Measurements from ENCODE around the gene MAGI2. TPM values are rescaled to one million over a fixed set of nuclear protein-coding genes. Genes with fewer than 3 reads are reported as not detected.

MAGI2 gene
- total RNA-seq, 1 donor from 2014 or later, result 10.7 TPM

DNA sequence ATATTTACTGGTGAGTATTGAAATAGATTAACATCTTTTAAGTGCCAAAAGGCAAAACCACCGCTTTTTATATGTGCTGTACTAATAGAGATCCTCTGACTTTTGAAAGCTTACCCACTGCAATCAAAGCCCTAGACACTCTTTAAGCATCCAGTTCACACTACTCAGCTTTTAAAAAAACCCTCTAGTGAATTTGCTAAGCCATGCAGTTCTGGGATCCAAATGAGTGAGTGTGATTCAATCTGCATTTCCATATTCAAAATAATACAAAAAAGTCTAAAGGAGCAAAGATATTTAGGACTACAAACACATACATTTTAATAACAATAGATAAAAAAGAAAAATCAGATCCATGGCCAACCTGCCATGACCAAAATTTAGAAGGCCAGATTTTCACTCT lies 288.2 kb downstream of the MAGI2 start:
- no peak overlapping the region for H3K27ac Mint-ChIP-seq (ENCODE audit: unreplicated experiment)
- H3K27me3 Mint-ChIP-seq (ENCODE audit: unreplicated experiment), result peaks cover 4% of the 10 kb centered on the region
- H3K36me3 Mint-ChIP-seq (ENCODE audit: unreplicated experiment), result no peaks in the 10 kb centered on the region
- DNase-seq (ENCODE audit: extremely low spot score, unreplicated experiment), result no peak
- no peak overlapping the region for H3K4me3 Mint-ChIP-seq (ENCODE audit: unreplicated experiment)
- TF ChIP-seq, protein P1, sequence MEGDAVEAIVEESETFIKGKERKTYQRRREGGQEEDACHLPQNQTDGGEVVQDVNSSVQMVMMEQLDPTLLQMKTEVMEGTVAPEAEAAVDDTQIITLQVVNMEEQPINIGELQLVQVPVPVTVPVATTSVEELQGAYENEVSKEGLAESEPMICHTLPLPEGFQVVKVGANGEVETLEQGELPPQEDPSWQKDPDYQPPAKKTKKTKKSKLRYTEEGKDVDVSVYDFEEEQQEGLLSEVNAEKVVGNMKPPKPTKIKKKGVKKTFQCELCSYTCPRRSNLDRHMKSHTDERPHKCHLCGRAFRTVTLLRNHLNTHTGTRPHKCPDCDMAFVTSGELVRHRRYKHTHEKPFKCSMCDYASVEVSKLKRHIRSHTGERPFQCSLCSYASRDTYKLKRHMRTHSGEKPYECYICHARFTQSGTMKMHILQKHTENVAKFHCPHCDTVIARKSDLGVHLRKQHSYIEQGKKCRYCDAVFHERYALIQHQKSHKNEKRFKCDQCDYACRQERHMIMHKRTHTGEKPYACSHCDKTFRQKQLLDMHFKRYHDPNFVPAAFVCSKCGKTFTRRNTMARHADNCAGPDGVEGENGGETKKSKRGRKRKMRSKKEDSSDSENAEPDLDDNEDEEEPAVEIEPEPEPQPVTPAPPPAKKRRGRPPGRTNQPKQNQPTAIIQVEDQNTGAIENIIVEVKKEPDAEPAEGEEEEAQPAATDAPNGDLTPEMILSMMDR (IDR thresholded peaks at IDR 0.05), result no peak
- no peaks in the 10 kb centered on the region for H3K4me1 Mint-ChIP-seq (ENCODE audit: unreplicated experiment)
- no peaks in the 10 kb centered on the region for H3K9me3 Mint-ChIP-seq (ENCODE audit: unreplicated experiment)

GRCh38 chr7:79159040-79159664 lies 294.3 kb downstream of the MAGI2 start:
- no peak overlapping the region for H3K4me3 Mint-ChIP-seq (ENCODE audit: unreplicated experiment)
- no peaks in the 10 kb centered on the region for H3K36me3 Mint-ChIP-seq (ENCODE audit: unreplicated experiment)
- H3K9me3 Mint-ChIP-seq (ENCODE audit: unreplicated experiment), result peaks cover 14% of the 10 kb centered on the region
- H3K27me3 Mint-ChIP-seq (ENCODE audit: unreplicated experiment), result no peaks in the 10 kb centered on the region
- DNase-seq (ENCODE audit: extremely low spot score, unreplicated experiment), result no peak
- no peak overlapping the region for H3K27ac Mint-ChIP-seq (ENCODE audit: unreplicated experiment)
- no peaks in the 10 kb centered on the region for H3K4me1 Mint-ChIP-seq (ENCODE audit: unreplicated experiment)
- TF ChIP-seq, protein P1 (IDR thresholded peaks at IDR 0.05), result no peak

DNA sequence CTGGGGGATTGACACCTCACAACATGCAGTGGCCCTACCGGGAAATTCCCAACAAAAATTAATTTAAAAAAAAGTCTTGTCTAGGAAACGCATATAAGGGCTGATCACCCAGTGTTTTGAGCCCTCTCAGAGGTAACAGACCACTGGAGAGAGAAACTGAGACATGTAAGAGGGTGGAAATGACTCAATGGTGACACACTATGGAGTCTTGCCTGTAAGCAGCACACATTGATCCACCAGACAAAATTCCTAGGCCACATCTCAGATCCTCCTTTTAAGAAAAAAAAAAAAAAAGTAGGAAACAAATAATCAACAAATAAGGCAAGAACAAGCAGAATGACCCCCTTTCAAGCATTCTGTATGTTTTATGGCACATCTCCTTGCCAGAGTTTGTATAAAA lies 296.2 kb downstream of the MAGI2 start:
- Mint-ChIP-seq H3K27me3 (ENCODE audit: unreplicated experiment) (peaks cover 3% of the 10 kb centered on the region), H3K4me3 (ENCODE audit: unreplicated experiment) (no peak overlapping the region), H3K27ac (ENCODE audit: unreplicated experiment) (no peak overlapping the region), H3K36me3 (ENCODE audit: unreplicated experiment) (no peaks in the 10 kb centered on the region), H3K9me3 (ENCODE audit: unreplicated experiment) (peaks cover 14% of the 10 kb centered on the region), H3K4me1 (ENCODE audit: unreplicated experiment) (no peaks in the 10 kb centered on the region)
- TF ChIP-seq, protein P1 (IDR thresholded peaks at IDR 0.05), result no peak
- no peak for DNase-seq (ENCODE audit: extremely low spot score, unreplicated experiment)

- no peaks in the 10 kb centered on the region for H3K36me3 Mint-ChIP-seq (ENCODE audit: unreplicated experiment)
- H3K4me1 Mint-ChIP-seq (ENCODE audit: unreplicated experiment), result no peaks in the 10 kb centered on the region
- no peak overlapping the region for H3K27ac Mint-ChIP-seq (ENCODE audit: unreplicated experiment)
- no peak for DNase-seq (ENCODE audit: extremely low spot score, unreplicated experiment)
- no peaks in the 10 kb centered on the region for H3K9me3 Mint-ChIP-seq (ENCODE audit: unreplicated experiment)
- H3K4me3 Mint-ChIP-seq (ENCODE audit: unreplicated experiment), result no peak overlapping the region
- TF ChIP-seq, protein P1 (IDR thresholded peaks at IDR 0.05), result no peak
- H3K27me3 Mint-ChIP-seq (ENCODE audit: unreplicated experiment), result peaks cover 6% of the 10 kb centered on the region
Observed at GRCh38 chr7:79149831-79150230, 303.6 kb downstream of the MAGI2 start.

GRCh38 chr7:79142706-79143105 lies 310.8 kb downstream of the MAGI2 start:
- Mint-ChIP-seq H3K27ac (ENCODE audit: unreplicated experiment) (no peak overlapping the region), H3K9me3 (ENCODE audit: unreplicated experiment) (no peaks in the 10 kb centered on the region), H3K27me3 (ENCODE audit: unreplicated experiment) (no peaks in the 10 kb centered on the region)

More at GRCh38 chr7:79142706-79143105, 310.8 kb downstream of the MAGI2 start:
- Mint-ChIP-seq H3K4me3 (ENCODE audit: unreplicated experiment) (no peak overlapping the region), H3K36me3 (ENCODE audit: unreplicated experiment) (no peaks in the 10 kb centered on the region), H3K4me1 (ENCODE audit: unreplicated experiment) (no peaks in the 10 kb centered on the region)
- TF ChIP-seq, protein P1 (IDR thresholded peaks at IDR 0.05), result no peak
- DNase-seq (ENCODE audit: extremely low spot score, unreplicated experiment), result no peak

Measured in osteocyte (in vitro differentiated cells).